Measurements from ENCODE around the gene SLC25A47.
"Not testable (repeated sequence)": the region's sequence is repeated elsewhere in the genome, so short reads cannot be mapped to it uniquely, and the experiment has no call there.

SLC25A47 gene

GRCh38 chr14:100323121-100323941 lies at the start of gene SLC25A47:
Gene SLC25A47 (plus strand): TSS chr14:100323339. CDS start chr14:100323415, 76 bp downstream.
- no peak for DNase-seq (ENCODE audit: low read depth, low spot score)

GRCh38 chr14:100274250-100274649 lies 48.9 kb upstream of the SLC25A47 start:
- no peak for DNase-seq (ENCODE audit: low read depth, low spot score)

GRCh38 chr14:100275214-100275613 lies 47.9 kb upstream of the SLC25A47 start:
- no peak for DNase-seq (ENCODE audit: low read depth, low spot score)

- no peak for DNase-seq (ENCODE audit: low read depth, low spot score)
These were observed 44.4 kb upstream of the SLC25A47 start for GRCh38 chr14:100278702-100279101.

GRCh38 chr14:100279133-100279532 lies 44.0 kb upstream of the SLC25A47 start:
- DNase-seq (ENCODE audit: low read depth, low spot score): no peak

GRCh38 chr14:100279563-100279962 lies 43.6 kb upstream of the SLC25A47 start:
- no peak for DNase-seq (ENCODE audit: low read depth, low spot score)

GRCh38 chr14:100281286-100282082 lies 41.7 kb upstream of the SLC25A47 start:
- DNase-seq (ENCODE audit: low read depth, low spot score): no peak

- DNase-seq (ENCODE audit: low read depth, low spot score): no peak
These were observed 41.1 kb upstream of the SLC25A47 start for GRCh38 chr14:100282083-100282350.

- no peak for DNase-seq (ENCODE audit: low read depth, low spot score)
These were observed 40.2 kb upstream of the SLC25A47 start for GRCh38 chr14:100282766-100283419.

GRCh38 chr14:100283436-100283835 lies 39.7 kb upstream of the SLC25A47 start:
- not testable (repeated sequence) for DNase-seq (ENCODE audit: low read depth, low spot score)

GRCh38 chr14:100283984-100284881 lies 38.9 kb upstream of the SLC25A47 start:
- no peak for DNase-seq (ENCODE audit: low read depth, low spot score)

- DNase-seq (ENCODE audit: low read depth, low spot score): peak; percentile 54
These were observed 37.9 kb upstream of the SLC25A47 start for GRCh38 chr14:100285021-100285912.

GRCh38 chr14:100285913-100286400 lies 37.2 kb upstream of the SLC25A47 start:
- no peak for DNase-seq (ENCODE audit: low read depth, low spot score)

GRCh38 chr14:100286484-100287191 lies 36.5 kb upstream of the SLC25A47 start:
- no peak for DNase-seq (ENCODE audit: low read depth, low spot score)

- no peak for DNase-seq (ENCODE audit: low read depth, low spot score)
These were observed 35.7 kb upstream of the SLC25A47 start for GRCh38 chr14:100287202-100287997.

- DNase-seq (ENCODE audit: low read depth, low spot score): not testable (repeated sequence)
These were observed 35.2 kb upstream of the SLC25A47 start for GRCh38 chr14:100287998-100288295.

GRCh38 chr14:100288382-100289185 lies 34.6 kb upstream of the SLC25A47 start:
- DNase-seq (ENCODE audit: low read depth, low spot score): no peak

Measured in activated CD4-positive, CD25-positive, alpha-beta regulatory T cell treated with anti-CD3 and anti-CD28 coated beads, Interleukin-2, amount 50 U/mL, for 16 hours (primary cell).